B cell (primary cell): ENCODE data around the gene ITCH.

Experiments used
- CTCF ChIP-seq: fragments of 200-600 bp; IDR thresholded peaks from one replicate; pipeline ENCODE4 v1.8.0; 2022; ENCODE audit warnings: antibody characterized with exemption, mild to moderate bottlenecking
- EZH2 ChIP-seq: IDR thresholded peaks from 2 replicates; pipeline ENCODE4 v1.6.1; 2012; ENCODE audit warnings: borderline replicate concordance, low read depth, mild to moderate bottlenecking, moderate library complexity, low read length; ENCODE audit not compliant: insufficient read depth, poor library complexity, severe bottlenecking

GRCh38 chr20:34374209-34374760 lies 11.2 kb downstream of the ITCH start:
- TF ChIP-seq EZH2 (no peak), CTCF (no peak)
